K562 treated with DMSO at 1 percent for 24 hours (cell line): ENCODE measurements around the gene MLNR. TPM values are rescaled to one million over a fixed set of nuclear protein-coding genes. Genes with fewer than 3 reads are reported as not detected.

Experiments
- total RNA-seq: library from RNA; unstranded; fragments of 300-600 nt; gene quantifications from 2 replicates; pipeline ENCODE4 v1.2.3, GENCODE V29; 2022; ENCODE audit warnings: low read depth; ENCODE audit not compliant: insufficient read depth

The MLNR gene, protein sequence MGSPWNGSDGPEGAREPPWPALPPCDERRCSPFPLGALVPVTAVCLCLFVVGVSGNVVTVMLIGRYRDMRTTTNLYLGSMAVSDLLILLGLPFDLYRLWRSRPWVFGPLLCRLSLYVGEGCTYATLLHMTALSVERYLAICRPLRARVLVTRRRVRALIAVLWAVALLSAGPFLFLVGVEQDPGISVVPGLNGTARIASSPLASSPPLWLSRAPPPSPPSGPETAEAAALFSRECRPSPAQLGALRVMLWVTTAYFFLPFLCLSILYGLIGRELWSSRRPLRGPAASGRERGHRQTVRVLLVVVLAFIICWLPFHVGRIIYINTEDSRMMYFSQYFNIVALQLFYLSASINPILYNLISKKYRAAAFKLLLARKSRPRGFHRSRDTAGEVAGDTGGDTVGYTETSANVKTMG
- 0.32 TPM in 1 of 2 replicates, not detected in the other for total RNA-seq

DNA sequence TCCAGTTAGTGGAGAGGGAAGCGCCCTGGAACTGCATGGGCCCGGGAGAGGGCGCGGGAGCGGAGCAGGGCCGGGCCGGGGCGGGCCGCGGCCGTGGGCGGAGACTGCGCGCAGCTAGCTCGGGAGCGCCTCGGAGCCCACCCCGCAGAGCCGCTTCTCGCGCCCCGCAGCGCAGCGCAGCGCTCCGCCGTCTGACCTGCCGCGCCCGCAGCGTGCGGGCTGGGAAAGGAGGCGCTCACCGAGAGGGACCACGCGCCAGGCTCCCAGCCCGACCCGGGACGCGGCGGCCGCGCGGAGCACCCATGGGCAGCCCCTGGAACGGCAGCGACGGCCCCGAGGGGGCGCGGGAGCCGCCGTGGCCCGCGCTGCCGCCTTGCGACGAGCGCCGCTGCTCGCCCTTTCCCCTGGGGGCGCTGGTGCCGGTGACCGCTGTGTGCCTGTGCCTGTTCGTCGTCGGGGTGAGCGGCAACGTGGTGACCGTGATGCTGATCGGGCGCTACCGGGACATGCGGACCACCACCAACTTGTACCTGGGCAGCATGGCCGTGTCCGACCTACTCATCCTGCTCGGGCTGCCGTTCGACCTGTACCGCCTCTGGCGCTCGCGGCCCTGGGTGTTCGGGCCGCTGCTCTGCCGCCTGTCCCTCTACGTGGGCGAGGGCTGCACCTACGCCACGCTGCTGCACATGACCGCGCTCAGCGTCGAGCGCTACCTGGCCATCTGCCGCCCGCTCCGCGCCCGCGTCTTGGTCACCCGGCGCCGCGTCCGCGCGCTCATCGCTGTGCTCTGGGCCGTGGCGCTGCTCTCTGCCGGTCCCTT, at the start of gene MLNR:
TSS of gene MLNR (plus strand) at position 303 of the 820 bp plus-strand sequence. CDS start at position 303, 0 bp downstream.

DNA sequence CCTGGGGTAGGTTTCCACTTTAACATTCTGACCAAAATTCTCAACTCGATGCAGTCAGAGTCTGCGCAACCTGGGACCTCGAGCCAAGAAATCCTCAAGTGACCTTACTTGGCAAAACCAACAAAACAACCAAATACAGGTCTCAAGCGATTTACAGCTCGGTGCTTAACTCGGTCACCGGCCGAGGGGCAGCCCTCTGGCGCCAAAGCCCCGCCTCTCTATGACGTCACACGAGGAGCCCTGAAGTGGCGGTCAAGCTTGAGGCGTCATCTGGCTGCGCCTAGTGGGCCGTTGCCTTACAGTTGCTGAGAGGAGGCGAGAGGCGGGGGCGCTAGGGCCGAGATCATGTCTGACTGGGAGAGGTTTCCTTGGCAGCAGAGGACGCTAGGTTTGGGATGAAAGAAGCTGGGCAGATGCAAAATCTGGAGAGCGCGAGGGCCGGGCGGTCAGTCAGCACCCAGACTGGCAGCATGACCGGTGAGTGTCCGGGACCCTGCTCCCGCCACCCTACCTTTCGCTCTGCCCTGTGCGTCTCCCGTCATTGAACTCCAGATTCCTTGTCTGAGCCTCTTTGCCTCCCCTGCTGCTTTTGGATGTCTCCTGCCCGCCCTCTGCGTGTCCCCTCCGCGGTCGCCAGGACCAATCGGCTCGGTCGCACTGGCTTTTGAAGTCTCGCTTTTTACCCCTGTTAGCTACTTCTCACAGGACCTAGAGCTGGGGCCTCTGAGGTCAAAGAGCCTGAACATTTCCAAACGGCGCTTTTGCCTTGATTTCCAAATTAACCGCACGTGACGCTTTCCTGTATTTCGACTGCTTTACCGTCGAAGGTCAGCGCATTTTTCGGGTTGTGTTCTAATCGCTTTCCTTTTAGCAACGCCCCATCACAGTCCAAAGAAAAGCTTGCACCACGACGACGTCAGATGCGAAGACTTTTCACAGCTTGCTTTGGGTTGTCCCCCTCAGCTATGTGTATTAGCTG, 27.8 kb downstream of the MLNR start, which contains the start of gene CDADC1:
TSS of gene CDADC1 (plus strand) at position 283 of the 979 bp plus-strand sequence. CDS start at position 396, 113 bp downstream.

Other genes starting within 250 kb of the MLNR start
- 10.2 and 13.8 TPM in 2 replicates for gene FNDC3A, start 244.4 kb upstream of the MLNR start, total RNA-seq
- 5.1 and 6.7 TPM in 2 replicates for gene CDADC1, start 27.6 kb downstream of the MLNR start, total RNA-seq
- gene CAB39L, start 223.7 kb downstream of the MLNR start, total RNA-seq, result 1.1 and 1.8 TPM in 2 replicates
- 2.3 and 3.5 TPM in 2 replicates for gene SETDB2, start 223.9 kb downstream of the MLNR start, total RNA-seq